Measurements from ENCODE around the gene GIPC2.

DNA sequence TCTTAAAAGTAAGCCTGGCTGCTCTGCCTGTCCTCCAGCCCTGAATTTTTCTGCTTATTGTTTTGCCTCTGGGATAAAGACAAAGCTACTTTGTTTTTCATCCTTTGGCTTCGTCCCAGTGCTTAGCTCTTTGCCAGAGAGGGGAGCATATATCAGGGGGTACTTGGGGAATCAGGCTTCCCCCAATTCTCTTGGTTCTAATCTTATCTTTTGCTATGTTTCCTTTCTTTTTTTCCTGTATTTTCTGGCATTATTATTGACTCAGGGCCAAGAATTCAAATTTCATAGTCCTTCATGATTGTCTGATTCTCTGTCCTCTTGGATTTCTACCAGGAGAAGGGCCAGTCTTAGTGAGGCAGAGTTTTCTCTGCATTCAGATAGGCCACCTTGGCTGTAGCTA lies 51.2 kb downstream of the GIPC2 start:
- TF ChIP-seq RAD21 (IDR thresholded peaks at IDR 0.05; ENCODE audit: low read depth) (no peak), TAF1 (IDR thresholded peaks at IDR 0.05; ENCODE audit: low read depth) (no peak), EP300 (IDR thresholded peaks at IDR 0.05; ENCODE audit: borderline replicate concordance) (no peak), CREB1 (IDR thresholded peaks at IDR 0.05; ENCODE audit: low read depth) (no peak), TCF12 (IDR thresholded peaks at IDR 0.05; ENCODE audit: low read depth) (no peak), TEAD4 (IDR thresholded peaks at IDR 0.05) (no peak), YY1 (IDR thresholded peaks at IDR 0.05; ENCODE audit: low read depth) (no peak), FOXM1 (IDR thresholded peaks at IDR 0.05; ENCODE audit: borderline replicate concordance, low read depth) (no peak), NFIC (IDR thresholded peaks at IDR 0.05) (no peak), CEBPB (IDR thresholded peaks at IDR 0.05) (no peak), EGR1 (IDR thresholded peaks at IDR 0.05) (no peak)
- TF ChIP-seq, protein P1, sequence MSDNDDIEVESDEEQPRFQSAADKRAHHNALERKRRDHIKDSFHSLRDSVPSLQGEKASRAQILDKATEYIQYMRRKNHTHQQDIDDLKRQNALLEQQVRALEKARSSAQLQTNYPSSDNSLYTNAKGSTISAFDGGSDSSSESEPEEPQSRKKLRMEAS (IDR thresholded peaks at IDR 0.05): no peak
- TF ChIP-seq, protein P2, sequence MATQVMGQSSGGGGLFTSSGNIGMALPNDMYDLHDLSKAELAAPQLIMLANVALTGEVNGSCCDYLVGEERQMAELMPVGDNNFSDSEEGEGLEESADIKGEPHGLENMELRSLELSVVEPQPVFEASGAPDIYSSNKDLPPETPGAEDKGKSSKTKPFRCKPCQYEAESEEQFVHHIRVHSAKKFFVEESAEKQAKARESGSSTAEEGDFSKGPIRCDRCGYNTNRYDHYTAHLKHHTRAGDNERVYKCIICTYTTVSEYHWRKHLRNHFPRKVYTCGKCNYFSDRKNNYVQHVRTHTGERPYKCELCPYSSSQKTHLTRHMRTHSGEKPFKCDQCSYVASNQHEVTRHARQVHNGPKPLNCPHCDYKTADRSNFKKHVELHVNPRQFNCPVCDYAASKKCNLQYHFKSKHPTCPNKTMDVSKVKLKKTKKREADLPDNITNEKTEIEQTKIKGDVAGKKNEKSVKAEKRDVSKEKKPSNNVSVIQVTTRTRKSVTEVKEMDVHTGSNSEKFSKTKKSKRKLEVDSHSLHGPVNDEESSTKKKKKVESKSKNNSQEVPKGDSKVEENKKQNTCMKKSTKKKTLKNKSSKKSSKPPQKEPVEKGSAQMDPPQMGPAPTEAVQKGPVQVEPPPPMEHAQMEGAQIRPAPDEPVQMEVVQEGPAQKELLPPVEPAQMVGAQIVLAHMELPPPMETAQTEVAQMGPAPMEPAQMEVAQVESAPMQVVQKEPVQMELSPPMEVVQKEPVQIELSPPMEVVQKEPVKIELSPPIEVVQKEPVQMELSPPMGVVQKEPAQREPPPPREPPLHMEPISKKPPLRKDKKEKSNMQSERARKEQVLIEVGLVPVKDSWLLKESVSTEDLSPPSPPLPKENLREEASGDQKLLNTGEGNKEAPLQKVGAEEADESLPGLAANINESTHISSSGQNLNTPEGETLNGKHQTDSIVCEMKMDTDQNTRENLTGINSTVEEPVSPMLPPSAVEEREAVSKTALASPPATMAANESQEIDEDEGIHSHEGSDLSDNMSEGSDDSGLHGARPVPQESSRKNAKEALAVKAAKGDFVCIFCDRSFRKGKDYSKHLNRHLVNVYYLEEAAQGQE (IDR thresholded peaks at IDR 0.05; ENCODE audit: low read depth): no peak
- TF ChIP-seq, protein P3, sequence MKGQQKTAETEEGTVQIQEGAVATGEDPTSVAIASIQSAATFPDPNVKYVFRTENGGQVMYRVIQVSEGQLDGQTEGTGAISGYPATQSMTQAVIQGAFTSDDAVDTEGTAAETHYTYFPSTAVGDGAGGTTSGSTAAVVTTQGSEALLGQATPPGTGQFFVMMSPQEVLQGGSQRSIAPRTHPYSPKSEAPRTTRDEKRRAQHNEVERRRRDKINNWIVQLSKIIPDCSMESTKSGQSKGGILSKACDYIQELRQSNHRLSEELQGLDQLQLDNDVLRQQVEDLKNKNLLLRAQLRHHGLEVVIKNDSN (IDR thresholded peaks at IDR 0.05): no peak
